GM23338 (cell line): ENCODE data around the gene EED.
"Not testable (repeated sequence)": the region's sequence is repeated elsewhere in the genome, so short reads cannot be mapped to it uniquely, and the experiment has no call there.

Source experiments
- CREB1 ChIP-seq: fragments of 250-450 bp; sonication (Bioruptor Pico); IDR thresholded peaks from 2 replicates; pipeline ENCODE4 v1.5.0; 2020; ENCODE audit warnings: low read depth, mild to moderate bottlenecking, moderate library complexity
- EZH2 ChIP-seq: fragments of 200-600 bp; sonication (generic); IDR thresholded peaks from one replicate; pipeline ENCODE4 v1.8.0; 2017; ENCODE audit warnings: antibody characterized with exemption, mild to moderate bottlenecking, low read depth; ENCODE audit not compliant: unreplicated experiment
- EZH2phosphoT487 ChIP-seq: fragments of 200-600 bp; sonication (generic); IDR thresholded peaks from one replicate; pipeline ENCODE4 v1.8.1; 2018; ENCODE audit warnings: antibody characterized with exemption; ENCODE audit not compliant: unreplicated experiment
- JUNB ChIP-seq: IDR thresholded peaks from one replicate; pipeline ENCODE4 v1.6.1; 2016; ENCODE audit warnings: antibody characterized with exemption; ENCODE audit not compliant: unreplicated experiment
- POLR2AphosphoS5 ChIP-seq: IDR thresholded peaks from 2 replicates; pipeline ENCODE4 v1.6.1; 2016; ENCODE audit warnings: antibody characterized with exemption, low read depth
- REST ChIP-seq: IDR thresholded peaks from one replicate; pipeline ENCODE4 v1.6.1; 2018; ENCODE audit warnings: antibody characterized with exemption; ENCODE audit not compliant: unreplicated experiment
- STAT1 ChIP-seq: IDR thresholded peaks from one replicate; pipeline ENCODE4 v1.6.1; 2016; ENCODE audit warnings: antibody characterized with exemption; ENCODE audit not compliant: unreplicated experiment
- ZNF114 ChIP-seq: fragments of 250-450 bp; sonication (Bioruptor Pico); IDR thresholded peaks from 2 replicates; pipeline ENCODE4 v1.5.0; 2020; ENCODE audit warnings: mild to moderate bottlenecking, moderate library complexity
- ZNF331 ChIP-seq: fragments of 250-450 bp; sonication (Bioruptor Pico); IDR thresholded peaks from 2 replicates; pipeline ENCODE4 v1.5.0; 2020; ENCODE audit warnings: low read depth, mild to moderate bottlenecking, moderate library complexity
- TF ChIP-seq, protein P1 (sequence below), 2 experiments: fragments of 200-600 bp in 1 of 2; sonication (generic) in 1 of 2; conservative IDR thresholded peaks; 2 replicates each; pipeline versions ENCODE4 v1.5.1 to v1.6.1; 2016 to 2017; ENCODE audit warnings: antibody characterized with exemption in 2 of 2, low read depth in 2 of 2, mild to moderate bottlenecking in 2 of 2, moderate library complexity in 1 of 2
- TF ChIP-seq, protein P2 (sequence below): IDR thresholded peaks from 2 replicates; pipeline ENCODE4 v1.6.1; 2016; ENCODE audit warnings: antibody characterized with exemption

DNA sequence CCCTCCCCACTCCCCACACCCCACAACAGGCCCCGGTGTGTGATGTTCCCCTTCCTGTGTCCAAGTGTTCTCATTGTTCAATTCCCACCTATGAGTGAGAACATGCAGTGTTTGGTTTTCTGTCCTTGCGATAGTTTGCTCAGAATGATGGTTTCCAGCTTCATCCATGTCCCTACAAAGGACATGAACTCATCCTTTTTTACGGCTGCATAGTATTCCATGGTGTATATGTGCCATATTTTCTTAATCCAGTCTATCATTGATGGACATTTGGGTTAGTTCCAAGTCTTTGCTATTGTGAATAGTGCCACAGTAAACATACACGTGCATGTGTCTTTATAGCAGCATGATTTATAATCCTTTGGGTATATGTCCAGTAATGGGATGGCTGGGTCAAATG lies 64.2 kb downstream of the EED start:
- TF ChIP-seq, protein P1, sequence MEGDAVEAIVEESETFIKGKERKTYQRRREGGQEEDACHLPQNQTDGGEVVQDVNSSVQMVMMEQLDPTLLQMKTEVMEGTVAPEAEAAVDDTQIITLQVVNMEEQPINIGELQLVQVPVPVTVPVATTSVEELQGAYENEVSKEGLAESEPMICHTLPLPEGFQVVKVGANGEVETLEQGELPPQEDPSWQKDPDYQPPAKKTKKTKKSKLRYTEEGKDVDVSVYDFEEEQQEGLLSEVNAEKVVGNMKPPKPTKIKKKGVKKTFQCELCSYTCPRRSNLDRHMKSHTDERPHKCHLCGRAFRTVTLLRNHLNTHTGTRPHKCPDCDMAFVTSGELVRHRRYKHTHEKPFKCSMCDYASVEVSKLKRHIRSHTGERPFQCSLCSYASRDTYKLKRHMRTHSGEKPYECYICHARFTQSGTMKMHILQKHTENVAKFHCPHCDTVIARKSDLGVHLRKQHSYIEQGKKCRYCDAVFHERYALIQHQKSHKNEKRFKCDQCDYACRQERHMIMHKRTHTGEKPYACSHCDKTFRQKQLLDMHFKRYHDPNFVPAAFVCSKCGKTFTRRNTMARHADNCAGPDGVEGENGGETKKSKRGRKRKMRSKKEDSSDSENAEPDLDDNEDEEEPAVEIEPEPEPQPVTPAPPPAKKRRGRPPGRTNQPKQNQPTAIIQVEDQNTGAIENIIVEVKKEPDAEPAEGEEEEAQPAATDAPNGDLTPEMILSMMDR (conservative IDR thresholded peaks at IDR 0.05; ENCODE audit: low read depth in 2 of 2): not testable (repeated sequence)
- not testable (repeated sequence) for TF ChIP-seq EZH2phosphoT487; POLR2AphosphoS5; EZH2; CREB1 (CRISPR knock-in tag); JUNB; STAT1; REST; ZNF331 (CRISPR knock-in tag); ZNF114 (CRISPR knock-in tag)
- TF ChIP-seq, protein P2, sequence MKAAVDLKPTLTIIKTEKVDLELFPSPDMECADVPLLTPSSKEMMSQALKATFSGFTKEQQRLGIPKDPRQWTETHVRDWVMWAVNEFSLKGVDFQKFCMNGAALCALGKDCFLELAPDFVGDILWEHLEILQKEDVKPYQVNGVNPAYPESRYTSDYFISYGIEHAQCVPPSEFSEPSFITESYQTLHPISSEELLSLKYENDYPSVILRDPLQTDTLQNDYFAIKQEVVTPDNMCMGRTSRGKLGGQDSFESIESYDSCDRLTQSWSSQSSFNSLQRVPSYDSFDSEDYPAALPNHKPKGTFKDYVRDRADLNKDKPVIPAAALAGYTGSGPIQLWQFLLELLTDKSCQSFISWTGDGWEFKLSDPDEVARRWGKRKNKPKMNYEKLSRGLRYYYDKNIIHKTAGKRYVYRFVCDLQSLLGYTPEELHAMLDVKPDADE: not testable (repeated sequence)
